A549 (cell line): ENCODE measurements around the gene ERN1. TPM values are rescaled to one million over a fixed set of nuclear protein-coding genes. Genes with fewer than 3 reads are reported as not detected.

Experiments
- ATAC-seq, 2 experiments: fragments of 200-7000 bp in 1 of 2; fragments of >200 bp in 1 of 2; cut with Nextera tagmentation in 1 of 2; cut with Tn5 transposase in 1 of 2; 3 replicates each; pipeline versions ENCODE4 v1.8.0 to v1.9.1; 2018 to 2020; ENCODE audit warnings: mild to moderate bottlenecking in 1 of 2, moderate library complexity in 1 of 2
- CTCF ChIA-PET: fragments of 300-600 bp; sonication (Branson Sonifier 250); formaldehyde crosslinking; extraction: SDS; loops from one replicate; lab custom pipeline; 2021; ENCODE audit warnings: antibody characterized with exemption, inconsistent platforms; lab: Yijun Ruan, JAX
- POLR2A ChIA-PET: fragments of 350-600 bp; formaldehyde crosslinking; extraction: SDS; loops from one replicate; lab custom pipeline; 2021; ENCODE audit warnings: antibody characterized with exemption, inconsistent platforms; lab: Yijun Ruan, JAX
- DNase-seq, 2 experiments: peaks; one replicate each; pipeline versions ENCODE4 v3.0.0 to v3.0.0-alpha.2; 2011 to 2016; ENCODE audit warnings: low read depth in 1 of 2, low spot score in 1 of 2
- FAIRE-seq: peaks from 2 replicates; lab custom pipeline; 2011; peaks lifted over from hg19 to GRCh38; lab: Jason Lieb, UNC
- H3K27ac ChIP-seq, 2 experiments: fragments of >200 bp; sonication (Bioruptor Twin); formaldehyde crosslinking; 3 replicates each; pipeline ENCODE4 v1.5.1; 2016 to 2017
- H3K4me1 ChIP-seq: fragments of >200 bp; sonication (Bioruptor Twin); formaldehyde crosslinking; 3 replicates; pipeline ENCODE4 v1.6.1; 2016
- H3K4me2 ChIP-seq: fragments of >200 bp; sonication (Bioruptor Twin); formaldehyde crosslinking; 3 replicates; pipeline ENCODE4 v1.6.1; 2016
- H3K4me3 ChIP-seq: fragments of >200 bp; sonication (Bioruptor Twin); formaldehyde crosslinking; 3 replicates; pipeline ENCODE4 v1.5.1; 2016
- H3K9me3 ChIP-seq: fragments of >200 bp; sonication (Bioruptor Twin); formaldehyde crosslinking; 3 replicates; pipeline ENCODE4 v1.6.1; 2016
- CBX8 ChIP-seq: fragments of 200-600 bp; sonication (generic); IDR thresholded peaks from 2 replicates; pipeline ENCODE4 v1.6.1; 2016
- CTCF ChIP-seq: fragments of >200 bp; sonication (Bioruptor Twin); formaldehyde crosslinking; IDR thresholded peaks from 3 replicates; pipeline ENCODE4 v1.5.1; 2016
- EHF ChIP-seq: fragments of 250-450 bp; sonication (Bioruptor Pico); IDR thresholded peaks from 2 replicates; pipeline ENCODE4 v1.5.0; 2020; ENCODE audit warnings: mild to moderate bottlenecking
- EHMT2 ChIP-seq: fragments of 200-600 bp; sonication (generic); IDR thresholded peaks from 2 replicates; pipeline ENCODE4 v1.6.1; 2016; ENCODE audit warnings: antibody characterized with exemption, low read depth, mild to moderate bottlenecking, moderate library complexity
- ELK1 ChIP-seq: fragments of 150-350 bp; IDR thresholded peaks from 2 replicates; pipeline ENCODE4 v1.6.1; 2014; ENCODE audit warnings: low read depth, mild to moderate bottlenecking, low read length
- ESRRA ChIP-seq: fragments of 150-350 bp; IDR thresholded peaks from 2 replicates; pipeline ENCODE4 v1.6.1; 2014; ENCODE audit warnings: mild to moderate bottlenecking, low read length, borderline replicate concordance
- HOXA7 ChIP-seq: fragments of 250-450 bp; sonication (Bioruptor Pico); IDR thresholded peaks from 2 replicates; pipeline ENCODE4 v1.5.0; 2020; ENCODE audit warnings: mild to moderate bottlenecking, moderate library complexity
- JUN ChIP-seq, 2 experiments: fragments of >200 bp; sonication (Bioruptor Twin); formaldehyde crosslinking; IDR thresholded peaks; 2 replicates in 1 of 2; 3 replicates in 1 of 2; pipeline ENCODE4 v1.6.1; 2016 to 2017
- KDM5A ChIP-seq: fragments of 200-600 bp; sonication (generic); IDR thresholded peaks from 2 replicates; pipeline ENCODE4 v1.6.1; 2016; ENCODE audit warnings: antibody characterized with exemption, mild to moderate bottlenecking
- MAFK ChIP-seq: fragments of 450-650 bp; IDR thresholded peaks from 2 replicates; pipeline ENCODE4 v1.6.1; 2014; ENCODE audit not compliant: partially characterized antibody
- NR3C1 ChIP-seq: fragments of >200 bp; sonication (Bioruptor Twin); formaldehyde crosslinking; IDR thresholded peaks from 3 replicates; pipeline ENCODE4 v1.6.1; 2017
- POLR2AphosphoS2 ChIP-seq: conservative IDR thresholded peaks from 2 replicates; pipeline ENCODE4 v1.6.1; 2012; ENCODE audit warnings: low read length, improper control_type of control experiment, inconsistent platforms
- REST ChIP-seq: fragments of 200-600 bp; sonication (generic); IDR thresholded peaks from 2 replicates; pipeline ENCODE4 v1.6.1; 2016; ENCODE audit warnings: antibody characterized with exemption, mild to moderate bottlenecking, moderate library complexity
- RFX5 ChIP-seq: fragments of 450-650 bp; IDR thresholded peaks from 2 replicates; pipeline ENCODE4 v1.7.1; 2014; ENCODE audit warnings: antibody characterized with exemption, mild to moderate bottlenecking, moderate library complexity
- RNF2 ChIP-seq: fragments of 200-600 bp; sonication (generic); IDR thresholded peaks from 2 replicates; pipeline ENCODE4 v1.6.1; 2016; ENCODE audit warnings: low read depth, mild to moderate bottlenecking, antibody characterized with exemption, moderate library complexity, borderline replicate concordance
- SREBF2 ChIP-seq: fragments of 450-650 bp; IDR thresholded peaks from 2 replicates; pipeline ENCODE4 v1.6.1; 2014; ENCODE audit warnings: mild to moderate bottlenecking, moderate library complexity
- WGBS: methylation state at CpG from one replicate; pipeline ENCODE4 v1.1.6; 2017; ENCODE audit errors: missing lambda C conversion rate; 5-methylcytosine and 5-hydroxymethylcytosine counted together
- polyA plus RNA-seq, 4 experiments: library from polyadenylated mRNA; depleted of rRNA in 3 of 4; stranded (reverse); fragments of >200 nt; fragmentation: RNase III in 1 of 4; extraction: RNeasy Plus Mini Kit Qiagen cat#74134 plus additional on column Dnase treatment in 1 of 4; gene quantifications; 2 replicates in 3 of 4; 3 replicates in 1 of 4; pipeline ENCODE4 v1.2.3, GENCODE V29; 2011 to 2017
- TF ChIP-seq, protein P1 (sequence below): fragments of 450-650 bp; IDR thresholded peaks from 2 replicates; pipeline ENCODE4 v1.6.1; 2014; ENCODE audit warnings: antibody characterized with exemption
- TF ChIP-seq, protein P2 (sequence below): IDR thresholded peaks from 2 replicates; pipeline ENCODE4 v1.6.1; 2012
- TF ChIP-seq, protein P3 (sequence below): fragments of >200 bp; sonication (Bioruptor Twin); formaldehyde crosslinking; IDR thresholded peaks from 3 replicates; pipeline ENCODE4 v1.6.1; 2016
- TF ChIP-seq, protein P4 (sequence below): IDR thresholded peaks from 2 replicates; pipeline ENCODE4 v1.6.1; 2012; ENCODE audit warnings: low read depth, borderline replicate concordance

The ERN1 gene
- polyA plus RNA-seq, 2 of the 4 experiments (the other 2 are of a cell fraction) = 4.1 to 19.8 TPM

DNA sequence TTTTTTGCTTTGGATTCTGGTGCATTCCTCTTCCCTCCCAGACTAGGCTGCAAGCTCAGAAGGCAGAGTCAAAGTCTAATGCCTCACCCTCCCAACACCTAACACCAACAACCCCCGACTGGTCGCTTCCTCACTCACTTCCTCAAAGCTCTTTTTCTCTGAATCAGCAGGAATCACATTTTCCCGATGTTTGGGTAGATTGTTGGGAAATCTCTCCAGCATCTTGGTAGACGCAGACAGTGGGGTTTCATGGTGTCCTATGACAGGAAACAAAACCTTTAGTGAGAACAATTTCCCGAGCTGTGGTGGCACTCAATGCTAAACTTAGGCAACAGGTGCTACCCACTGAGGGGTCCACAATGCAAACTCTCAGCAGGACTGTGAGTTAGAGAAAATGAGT lies 69.6 kb downstream of the ERN1 start:
- H3K9me3 ChIP-seq = no peaks in the 10 kb centered on the region
- DNase-seq (no peak), ATAC-seq (no peak), FAIRE-seq (no peak)
- H3K4me2 ChIP-seq = no peak overlapping the region
- 87% methylated on average over 5 of the region's 5 CpGs for WGBS
- H3K27ac ChIP-seq = 0 out of 6 replicates have a peak overlapping the region, but pooled peaks of 1 of the 2 experiments have one; percentile 9
- H3K4me1 ChIP-seq = peaks cover 29% of the 10 kb centered on the region
- no peak for TF ChIP-seq CBX8
- peak; percentile 24 for TF ChIP-seq MAFK
- POLR2A ChIA-PET = no interaction called here
- CTCF ChIA-PET = interaction anchor here (0.7 to 8.3 kb wide), 9 partner anchors 10 to 141 kb away, joined by 3 to 118 read pairs (median 3); no protein-coding TSS in a partner anchor
- no peak overlapping the region for H3K4me3 ChIP-seq

GRCh38 chr17:64059756-64060155 lies 70.2 kb downstream of the ERN1 start:
- ChIA-PET POLR2A (no interaction called here), CTCF (interaction anchor here (0.7 to 8.3 kb wide), 8 partner anchors 11 to 140 kb away, joined by 3 to 118 read pairs (median 3); no protein-coding TSS in a partner anchor)
- no peaks in the 10 kb centered on the region for H3K9me3 ChIP-seq
- ATAC-seq (no peak), FAIRE-seq (no peak), DNase-seq (no peak)
- no peak overlapping the region for H3K4me2 ChIP-seq
- 92% methylated on average over 2 of the region's 2 CpGs for WGBS
- no peak for TF ChIP-seq CTCF
- no peak for TF ChIP-seq KDM5A
- no peak for TF ChIP-seq POLR2AphosphoS2
- no peak for TF ChIP-seq HOXA7
- TF ChIP-seq ESRRA = no peak
- no peak for TF ChIP-seq RNF2
- TF ChIP-seq EHMT2 = no peak
- no peak for TF ChIP-seq MAFK
- TF ChIP-seq REST = no peak
- TF ChIP-seq ELK1 = no peak
- TF ChIP-seq, protein P1, sequence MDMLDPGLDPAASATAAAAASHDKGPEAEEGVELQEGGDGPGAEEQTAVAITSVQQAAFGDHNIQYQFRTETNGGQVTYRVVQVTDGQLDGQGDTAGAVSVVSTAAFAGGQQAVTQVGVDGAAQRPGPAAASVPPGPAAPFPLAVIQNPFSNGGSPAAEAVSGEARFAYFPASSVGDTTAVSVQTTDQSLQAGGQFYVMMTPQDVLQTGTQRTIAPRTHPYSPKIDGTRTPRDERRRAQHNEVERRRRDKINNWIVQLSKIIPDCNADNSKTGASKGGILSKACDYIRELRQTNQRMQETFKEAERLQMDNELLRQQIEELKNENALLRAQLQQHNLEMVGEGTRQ = no peak
- no peak for TF ChIP-seq JUN (IDR thresholded peaks at IDR 0.05)
- TF ChIP-seq, protein P2, sequence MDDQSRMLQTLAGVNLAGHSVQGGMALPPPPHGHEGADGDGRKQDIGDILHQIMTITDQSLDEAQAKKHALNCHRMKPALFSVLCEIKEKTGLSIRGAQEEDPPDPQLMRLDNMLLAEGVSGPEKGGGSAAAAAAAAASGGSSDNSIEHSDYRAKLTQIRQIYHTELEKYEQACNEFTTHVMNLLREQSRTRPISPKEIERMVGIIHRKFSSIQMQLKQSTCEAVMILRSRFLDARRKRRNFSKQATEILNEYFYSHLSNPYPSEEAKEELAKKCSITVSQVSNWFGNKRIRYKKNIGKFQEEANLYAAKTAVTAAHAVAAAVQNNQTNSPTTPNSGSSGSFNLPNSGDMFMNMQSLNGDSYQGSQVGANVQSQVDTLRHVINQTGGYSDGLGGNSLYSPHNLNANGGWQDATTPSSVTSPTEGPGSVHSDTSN = no peak
- TF ChIP-seq, protein P3, sequence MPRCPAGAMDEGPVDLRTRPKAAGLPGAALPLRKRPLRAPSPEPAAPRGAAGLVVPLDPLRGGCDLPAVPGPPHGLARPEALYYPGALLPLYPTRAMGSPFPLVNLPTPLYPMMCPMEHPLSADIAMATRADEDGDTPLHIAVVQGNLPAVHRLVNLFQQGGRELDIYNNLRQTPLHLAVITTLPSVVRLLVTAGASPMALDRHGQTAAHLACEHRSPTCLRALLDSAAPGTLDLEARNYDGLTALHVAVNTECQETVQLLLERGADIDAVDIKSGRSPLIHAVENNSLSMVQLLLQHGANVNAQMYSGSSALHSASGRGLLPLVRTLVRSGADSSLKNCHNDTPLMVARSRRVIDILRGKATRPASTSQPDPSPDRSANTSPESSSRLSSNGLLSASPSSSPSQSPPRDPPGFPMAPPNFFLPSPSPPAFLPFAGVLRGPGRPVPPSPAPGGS = no peak
- no peak for TF ChIP-seq SREBF2
- no peak for TF ChIP-seq EHF (CRISPR knock-in tag)
- TF ChIP-seq, protein P4, sequence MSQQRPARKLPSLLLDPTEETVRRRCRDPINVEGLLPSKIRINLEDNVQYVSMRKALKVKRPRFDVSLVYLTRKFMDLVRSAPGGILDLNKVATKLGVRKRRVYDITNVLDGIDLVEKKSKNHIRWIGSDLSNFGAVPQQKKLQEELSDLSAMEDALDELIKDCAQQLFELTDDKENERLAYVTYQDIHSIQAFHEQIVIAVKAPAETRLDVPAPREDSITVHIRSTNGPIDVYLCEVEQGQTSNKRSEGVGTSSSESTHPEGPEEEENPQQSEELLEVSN = no peak
- TF ChIP-seq RFX5 = no peak
- TF ChIP-seq NR3C1 = no peak
- H3K27ac ChIP-seq = peak overlapping the region in 1 of 2 experiments; percentile 10; a peak in 1 of 6 replicates
- no peak overlapping the region for H3K4me3 ChIP-seq
- peaks cover 29% of the 10 kb centered on the region for H3K4me1 ChIP-seq
